ENCODE results near the gene AHRR. TPM values are rescaled to one million over a fixed set of nuclear protein-coding genes. Genes with fewer than 3 reads are reported as not detected.
A peak's percentile ranks its signal among the peaks of the same experiment; 100 is the strongest.

Gene AHRR
- total and polyA plus RNA-seq, 2 of the 4 experiments (the other 2 are of a cell fraction), result 15.6 to 37.1 TPM

- H3K27ac ChIP-seq (ENCODE audit: insufficient read depth, low read length), result peak overlapping the region; percentile 15; the same call in 1 of the 2 replicates
- POLR2A ChIA-PET (ENCODE audit: unreplicated experiment), result no interaction called here
- no TSS peak for BruUV-seq (replicated peaks)
- CTCF ChIA-PET, result interaction anchor here (0.9 kb wide), 1 partner anchor 55 kb away, joined by 3 read pairs; no protein-coding TSS in a partner anchor
- no peak overlapping the region for H3K23ac ChIP-seq (ENCODE audit: low read depth, low read length)
- no peak overlapping the region; the same call in 1 of the 2 replicates for H3K14ac ChIP-seq (replicated peaks; ENCODE audit: low read depth, low read length)
- ATAC-seq (ENCODE audit: low read depth) (no peak), DNase-seq (peak; percentile 58)
- H2BK120ac ChIP-seq (ENCODE audit: low read depth, low read length), result peak overlapping the region; percentile 7; the same call in 1 of the 2 replicates
- H3K4me1 ChIP-seq (ENCODE audit: control insufficient read depth, insufficient read depth, low read length), result peaks cover 24% of the 10 kb centered on the region
- intact Hi-C loops (cut with micrococcal nuclease) (no loop called here), dilution Hi-C loops (cut with HindIII; ENCODE audit: low sequenced_read_pairs, unreplicated experiment) (no loop called here), in situ Hi-C loops (cut with MboI; ENCODE audit: low sequenced_read_pairs) (no loop called here)
- no peak overlapping the region for H2BK5ac ChIP-seq (ENCODE audit: low read depth, low read length, poor library complexity, severe bottlenecking)
- H4K5ac ChIP-seq (ENCODE audit: low read depth, low read length), result no peak overlapping the region
- no peaks in the 10 kb centered on the region; the same call in 1 of the 2 replicates for H4K20me1 ChIP-seq (ENCODE audit: insufficient read depth, low read length)
- peak overlapping the region; percentile 35; the same call in 1 of the 2 replicates for H2AK5ac ChIP-seq (ENCODE audit: low read depth, low read length)
- peaks cover 18% of the 10 kb centered on the region for H3K9me1 ChIP-seq (ENCODE audit: insufficient read depth, low read length)
- H3K4ac ChIP-seq (ENCODE audit: low read depth, low read length), result peak overlapping the region; percentile 73
- H4K91ac ChIP-seq (ENCODE audit: insufficient read depth, low read depth, low read length), result peak overlapping the region; percentile 10; the same call in 1 of the 2 replicates
- H3K9me3 ChIP-seq (ENCODE audit: control insufficient read depth, insufficient read depth, low read length), result no peaks in the 10 kb centered on the region
- H2AK9ac ChIP-seq (replicated peaks; ENCODE audit: low read depth, low read length, poor library complexity), result peak overlapping the region; percentile 23
- no peaks in the 10 kb centered on the region for H3K27me3 ChIP-seq (ENCODE audit: control insufficient read depth, insufficient read depth, low read length)
- peak overlapping the region in 1 of 2 experiments; percentile 87; a peak in 2 of 4 replicates for H4K8ac ChIP-seq (ENCODE audit: low read depth in 2 of 2, low read length in 2 of 2)
- peak overlapping the region; percentile 29; the same call in 1 of the 3 replicates for H2BK15ac ChIP-seq (ENCODE audit: low read depth, low read length)
- H3K4me2 ChIP-seq (ENCODE audit: low read depth, low read length), result no peak overlapping the region
- WGBS, 2 experiments (ENCODE audit: extremely low coverage in 2 of 2, insufficient read length in 1 of 2), result 94% methylated on average over 16 of the region's 30 CpGs; no CpG with 5 or more reads in 1 of the 2 experiments
- H3K18ac ChIP-seq (ENCODE audit: low read depth, low read length), result no peak overlapping the region
- no peak overlapping the region for H3K9ac ChIP-seq (ENCODE audit: low read depth, low read length)
- TF ChIP-seq MAZ (IDR thresholded peaks at IDR 0.05; ENCODE audit: borderline replicate concordance, low read depth, low read length) (no peak), MXI1 (IDR thresholded peaks at IDR 0.05; ENCODE audit: borderline replicate concordance, low read depth, low read length) (no peak), RCOR1 (IDR thresholded peaks at IDR 0.05; ENCODE audit: insufficient replicate concordance, low read length) (no peak), BHLHE40 (IDR thresholded peaks at IDR 0.05; ENCODE audit: low read depth, low read length) (no peak), RFX5 (IDR thresholded peaks at IDR 0.05; ENCODE audit: low read depth, low read length) (no peak), USF2 (IDR thresholded peaks at IDR 0.05; ENCODE audit: low read depth, low read length) (no peak)
- no peak overlapping the region for H3K4me3 ChIP-seq (ENCODE audit: insufficient read depth, low read depth, low read length)
- peak overlapping the region; percentile 87 for H2BK20ac ChIP-seq (ENCODE audit: low read depth, low read length)
- peaks cover 30% of the 10 kb centered on the region for H3K36me3 ChIP-seq (ENCODE audit: control insufficient read depth, insufficient read depth, low read length)
- H3K79me1 ChIP-seq (ENCODE audit: low read depth in 1 of 2, low read length in 2 of 2), result peaks cover 23 to 69% of the 10 kb centered on the region in 2 experiments
- no peak overlapping the region for H3K56ac ChIP-seq (ENCODE audit: extremely low read depth, insufficient read depth, low read length)
- no peak overlapping the region for H2AFZ ChIP-seq (replicated peaks; ENCODE audit: low read length, poor library complexity)
Observed at GRCh38 chr5:392431-392988, 71.0 kb downstream of the AHRR start.
